Measurements from ENCODE around the gene CNKSR3.

DNA sequence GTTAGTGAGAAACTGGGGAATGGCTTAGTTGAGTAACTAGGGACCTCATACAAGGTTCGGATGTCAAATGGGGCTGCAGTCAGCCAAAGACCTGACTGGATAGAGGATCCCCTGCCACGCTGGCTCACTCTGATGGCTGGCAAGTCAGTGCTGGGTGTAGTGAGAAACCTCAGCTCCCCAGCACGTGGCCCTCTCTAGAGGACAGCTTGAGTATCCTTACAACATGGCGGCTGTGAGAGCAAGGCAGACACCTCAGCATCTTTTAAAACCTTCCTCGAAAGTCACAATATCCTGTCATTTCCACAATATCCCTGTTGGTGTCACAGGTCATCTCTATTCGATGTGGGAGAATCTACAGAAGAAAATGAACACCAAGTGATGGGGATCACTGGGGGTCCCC, 127.2 kb downstream of the CNKSR3 start:
- TF ChIP-seq, protein P1, sequence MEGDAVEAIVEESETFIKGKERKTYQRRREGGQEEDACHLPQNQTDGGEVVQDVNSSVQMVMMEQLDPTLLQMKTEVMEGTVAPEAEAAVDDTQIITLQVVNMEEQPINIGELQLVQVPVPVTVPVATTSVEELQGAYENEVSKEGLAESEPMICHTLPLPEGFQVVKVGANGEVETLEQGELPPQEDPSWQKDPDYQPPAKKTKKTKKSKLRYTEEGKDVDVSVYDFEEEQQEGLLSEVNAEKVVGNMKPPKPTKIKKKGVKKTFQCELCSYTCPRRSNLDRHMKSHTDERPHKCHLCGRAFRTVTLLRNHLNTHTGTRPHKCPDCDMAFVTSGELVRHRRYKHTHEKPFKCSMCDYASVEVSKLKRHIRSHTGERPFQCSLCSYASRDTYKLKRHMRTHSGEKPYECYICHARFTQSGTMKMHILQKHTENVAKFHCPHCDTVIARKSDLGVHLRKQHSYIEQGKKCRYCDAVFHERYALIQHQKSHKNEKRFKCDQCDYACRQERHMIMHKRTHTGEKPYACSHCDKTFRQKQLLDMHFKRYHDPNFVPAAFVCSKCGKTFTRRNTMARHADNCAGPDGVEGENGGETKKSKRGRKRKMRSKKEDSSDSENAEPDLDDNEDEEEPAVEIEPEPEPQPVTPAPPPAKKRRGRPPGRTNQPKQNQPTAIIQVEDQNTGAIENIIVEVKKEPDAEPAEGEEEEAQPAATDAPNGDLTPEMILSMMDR (IDR thresholded peaks at IDR 0.05; ENCODE audit: poor library complexity) = no peak
- no peak for TF ChIP-seq EZH2 (IDR thresholded peaks at IDR 0.05; ENCODE audit: borderline replicate concordance)

Data from hepatocyte (in vitro differentiated cells).